ENCODE data around the gene RNU6-8. TPM values are rescaled to one million over a fixed set of nuclear protein-coding genes. Genes with fewer than 3 reads are reported as not detected.
A peak's percentile ranks its signal among the peaks of the same experiment; 100 is the strongest.

Gene RNU6-8
- polyA plus RNA-seq (ENCODE audit: insufficient read length in 4 of 4): not detected

GRCh38 chr14:32202998-32203882 lies at the start of gene RNU6-8:
Gene RNU6-8, minus strand, starts transcription at chr14:32203269.
- peak; percentile 82 to 97 (median 84) for DNase-seq (ENCODE audit: low read depth in 4 of 4, low spot score in 2 of 4)

GRCh38 chr14:32252030-32252670 lies 49.1 kb upstream of the RNU6-8 start:
- peak in 3 of 4 donors; percentile 34 to 60 (median 43) for DNase-seq (ENCODE audit: low read depth in 4 of 4, low spot score in 2 of 4)

- DNase-seq (ENCODE audit: low read depth in 4 of 4, low spot score in 2 of 4): no peak
Observed at GRCh38 chr14:32251530-32251929, 48.5 kb upstream of the RNU6-8 start.

GRCh38 chr14:32250681-32251080 lies 47.6 kb upstream of the RNU6-8 start:
- DNase-seq (ENCODE audit: low read depth in 4 of 4, low spot score in 2 of 4): no peak

- DNase-seq (ENCODE audit: low read depth in 4 of 4, low spot score in 2 of 4): no peak
Observed at GRCh38 chr14:32249780-32250179, 46.7 kb upstream of the RNU6-8 start.

GRCh38 chr14:32249371-32249770 lies 46.3 kb upstream of the RNU6-8 start:
- DNase-seq (ENCODE audit: low read depth in 4 of 4, low spot score in 2 of 4): no peak

GRCh38 chr14:32246751-32247150 lies 43.7 kb upstream of the RNU6-8 start:
- DNase-seq (ENCODE audit: low read depth in 4 of 4, low spot score in 2 of 4): no peak

- no peak for DNase-seq (ENCODE audit: low read depth in 4 of 4, low spot score in 2 of 4)
Observed at GRCh38 chr14:32244404-32244803, 41.3 kb upstream of the RNU6-8 start.

- no peak for DNase-seq (ENCODE audit: low read depth in 4 of 4, low spot score in 2 of 4)
Observed at GRCh38 chr14:32233260-32233659, 30.2 kb upstream of the RNU6-8 start.

- no peak for DNase-seq (ENCODE audit: low read depth in 4 of 4, low spot score in 2 of 4)
Observed at GRCh38 chr14:32232481-32232880, 29.4 kb upstream of the RNU6-8 start.

GRCh38 chr14:32230695-32231280 lies 27.7 kb upstream of the RNU6-8 start:
- no peak for DNase-seq (ENCODE audit: low read depth in 4 of 4, low spot score in 2 of 4)

- DNase-seq (ENCODE audit: low read depth in 4 of 4, low spot score in 2 of 4): no peak
Observed at GRCh38 chr14:32230181-32230580, 27.1 kb upstream of the RNU6-8 start.

GRCh38 chr14:32226056-32226455 lies 23.0 kb upstream of the RNU6-8 start:
- no peak for DNase-seq (ENCODE audit: low read depth in 4 of 4, low spot score in 2 of 4)

- DNase-seq (ENCODE audit: low read depth in 4 of 4, low spot score in 2 of 4): no peak
Observed at GRCh38 chr14:32225378-32225920, 22.4 kb upstream of the RNU6-8 start.

GRCh38 chr14:32224737-32225377 lies 21.8 kb upstream of the RNU6-8 start:
- DNase-seq (ENCODE audit: low read depth in 4 of 4, low spot score in 2 of 4): no peak

- DNase-seq (ENCODE audit: low read depth in 4 of 4, low spot score in 2 of 4): no peak
Observed at GRCh38 chr14:32217301-32217700, 14.2 kb upstream of the RNU6-8 start.

- no peak for DNase-seq (ENCODE audit: low read depth in 4 of 4, low spot score in 2 of 4)
Observed at GRCh38 chr14:32212833-32213232, 9.8 kb upstream of the RNU6-8 start.

- DNase-seq (ENCODE audit: low read depth in 4 of 4, low spot score in 2 of 4): no peak
Observed at GRCh38 chr14:32211068-32211404, 8.0 kb upstream of the RNU6-8 start.

- no peak for DNase-seq (ENCODE audit: low read depth in 4 of 4, low spot score in 2 of 4)
Observed at GRCh38 chr14:32209471-32209870, 6.4 kb upstream of the RNU6-8 start.

GRCh38 chr14:32208490-32208889 lies 5.4 kb upstream of the RNU6-8 start:
- no peak for DNase-seq (ENCODE audit: low read depth in 4 of 4, low spot score in 2 of 4)

GRCh38 chr14:32206552-32206951 lies 3.5 kb upstream of the RNU6-8 start:
- DNase-seq (ENCODE audit: low read depth in 4 of 4, low spot score in 2 of 4): no peak
